DMS 273 (cell line): ENCODE measurements around the gene TRAPPC5.
A peak's percentile ranks its signal among the peaks of the same experiment; 100 is the strongest.

Source experiments
- DNase-seq: peaks from one replicate; lab custom pipeline; 2025; ENCODE audit not compliant: unreplicated experiment; lab: John Stamatoyannopoulos, UW

The TRAPPC5 gene

DNA sequence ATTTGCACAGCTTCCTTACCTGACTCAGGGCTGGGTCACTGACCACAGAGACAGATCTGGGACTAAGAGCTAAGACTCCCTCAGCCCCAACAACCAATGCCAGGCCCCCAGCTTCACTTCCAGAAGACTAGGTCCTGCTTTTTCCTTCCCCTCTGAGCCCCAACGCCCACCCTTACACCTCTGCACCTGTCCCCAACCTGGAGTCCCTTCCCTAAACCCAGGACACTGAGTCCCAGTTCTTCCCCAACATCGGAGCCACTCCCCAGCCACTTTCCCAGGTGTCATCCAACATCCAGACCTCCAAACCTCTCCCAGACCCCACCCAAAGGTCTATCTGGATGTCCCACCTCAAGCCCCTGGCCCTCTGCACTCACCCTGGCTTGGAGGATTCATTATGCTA lies 18.4 kb downstream of the TRAPPC5 start:
- no peak for DNase-seq

DNA sequence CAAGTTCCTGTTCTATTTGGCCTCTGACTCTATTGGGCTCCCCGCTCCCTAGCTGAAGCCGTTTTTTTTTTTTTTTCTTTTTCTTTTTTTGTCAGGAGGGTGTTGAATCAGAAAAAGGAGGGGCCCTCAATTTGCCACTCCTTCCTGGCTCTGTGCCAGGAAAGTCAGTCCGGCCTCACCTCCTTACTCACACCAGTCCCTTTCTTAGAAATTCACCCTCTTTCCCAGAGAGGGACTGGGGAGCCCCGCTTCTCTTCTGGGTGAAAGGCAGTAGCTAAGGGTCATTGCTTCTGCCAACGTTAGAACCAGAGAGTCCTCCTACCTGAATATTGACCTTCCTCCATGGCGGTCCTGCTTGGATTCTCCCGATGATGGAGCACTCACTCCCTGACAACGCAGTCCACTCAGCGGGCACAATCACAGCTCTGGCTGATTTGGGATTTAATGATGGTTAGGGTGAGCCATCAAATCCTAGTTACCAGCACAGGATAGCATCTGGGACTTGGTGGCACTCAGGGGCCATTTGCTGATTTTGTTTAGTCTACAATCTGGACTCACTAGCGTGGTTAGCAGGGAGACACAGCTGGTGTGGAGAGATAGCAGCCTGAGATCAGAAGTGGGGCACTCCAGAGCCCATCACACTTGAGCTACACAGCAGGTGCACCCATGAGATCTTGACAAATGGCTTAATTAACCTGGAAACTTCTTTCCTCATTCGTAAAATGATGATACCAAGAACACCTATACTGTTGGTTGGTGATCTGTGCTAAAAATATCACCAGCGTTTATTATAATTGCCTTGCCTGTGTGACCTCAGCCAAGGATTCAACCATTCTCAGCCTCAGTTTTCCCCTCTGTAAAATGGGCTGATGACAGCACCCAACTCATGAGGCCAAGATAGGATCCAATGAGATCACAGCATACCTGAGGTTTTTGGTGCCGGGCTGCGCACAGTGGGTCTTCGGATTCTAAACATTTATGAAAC lies 19.1 kb downstream of the TRAPPC5 start:
- DNase-seq: peak; percentile 34

DNA sequence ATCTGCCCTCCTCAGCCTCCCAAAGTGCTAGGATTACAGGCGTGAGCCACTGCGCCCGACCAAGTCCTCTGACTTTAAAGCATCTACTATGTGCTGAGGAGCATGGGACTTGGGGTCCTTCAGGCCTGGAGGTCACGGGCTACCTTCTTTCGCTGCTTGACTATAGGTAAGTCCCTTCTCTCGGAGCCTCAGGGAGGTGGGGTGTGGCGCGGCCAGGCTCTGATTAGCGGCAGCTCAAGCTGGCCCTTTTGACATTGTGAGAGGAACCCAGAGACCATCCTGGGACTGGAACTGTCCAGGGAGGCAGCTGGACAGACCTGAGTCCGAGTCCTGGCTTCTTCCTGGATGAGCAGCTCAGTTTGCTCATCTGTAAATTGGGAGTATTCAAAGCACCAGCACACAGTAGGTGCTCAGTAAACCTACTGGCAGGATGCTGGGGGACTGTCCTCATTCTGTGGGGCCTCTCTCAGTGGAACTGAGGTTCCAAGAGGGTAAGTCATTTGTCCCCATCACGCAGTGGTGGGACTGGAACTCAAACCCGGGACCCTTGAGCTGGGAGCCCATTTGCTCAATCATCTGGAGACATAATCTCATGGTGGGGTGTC lies 20.5 kb downstream of the TRAPPC5 start:
- no peak for DNase-seq

DNA sequence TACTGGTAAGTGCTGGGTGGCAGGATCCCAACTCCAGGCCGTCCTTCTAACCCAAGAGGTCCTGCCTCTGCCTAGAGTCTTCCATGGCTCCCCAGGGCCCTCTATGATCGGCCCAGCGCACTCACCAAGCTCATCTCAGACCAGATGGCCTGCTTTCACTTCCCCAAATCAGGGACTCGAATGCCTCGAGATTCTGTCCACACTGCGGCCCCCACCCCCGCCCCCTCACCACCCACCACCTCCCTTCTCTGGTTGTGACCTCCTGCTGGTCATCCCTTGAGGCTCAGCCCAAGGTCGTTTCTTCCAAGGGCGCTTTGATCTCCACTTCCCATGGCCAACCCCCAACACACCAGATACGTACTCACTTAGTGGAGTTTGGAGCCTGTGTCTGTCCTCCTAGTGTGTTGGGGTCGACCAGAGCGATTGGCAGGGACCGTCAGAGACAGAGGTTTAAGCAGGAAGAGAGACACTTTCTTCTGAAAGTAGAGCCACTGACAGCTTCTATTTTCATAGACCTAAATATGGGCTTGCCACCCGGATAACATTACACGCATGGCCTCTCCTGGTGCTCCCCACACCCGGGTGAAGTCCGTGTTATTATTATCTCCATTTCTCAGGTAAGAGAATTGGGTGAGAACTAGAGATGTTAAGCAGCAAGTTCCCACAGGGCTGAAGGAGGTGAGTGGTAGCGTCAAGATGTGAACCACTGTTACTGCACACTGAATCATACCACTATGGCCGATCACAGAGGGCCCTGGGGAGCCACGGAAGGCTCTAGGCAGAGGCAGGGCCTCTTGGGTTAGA lies 21.2 kb downstream of the TRAPPC5 start, which contains the start of gene FCER2:
FCER2 (minus strand) TSS at position 478 of the 804 bp plus-strand sequence. CDS start 2,371 bp downstream, outside the sequence.
- no peak for DNase-seq

DNA sequence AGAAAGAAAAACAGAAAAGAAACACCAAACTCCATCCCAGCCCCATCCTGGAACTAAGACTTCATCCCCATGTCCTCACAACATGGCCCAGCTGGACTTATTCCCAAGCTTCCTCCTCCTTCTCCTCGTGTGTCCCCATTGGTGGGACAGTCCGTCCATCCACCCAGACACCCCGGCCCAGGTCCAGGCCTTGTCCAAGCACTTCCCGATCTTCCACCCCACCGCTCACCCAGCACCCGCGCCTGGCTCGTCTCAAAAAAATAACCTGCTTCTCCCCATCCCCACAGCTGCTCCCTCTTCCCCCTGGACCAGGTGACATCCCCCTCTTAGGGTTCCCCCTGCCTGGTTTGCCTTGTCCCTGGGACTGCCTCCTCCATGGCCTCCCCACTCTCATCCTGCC lies 22.7 kb downstream of the TRAPPC5 start:
- no peak for DNase-seq

DNA sequence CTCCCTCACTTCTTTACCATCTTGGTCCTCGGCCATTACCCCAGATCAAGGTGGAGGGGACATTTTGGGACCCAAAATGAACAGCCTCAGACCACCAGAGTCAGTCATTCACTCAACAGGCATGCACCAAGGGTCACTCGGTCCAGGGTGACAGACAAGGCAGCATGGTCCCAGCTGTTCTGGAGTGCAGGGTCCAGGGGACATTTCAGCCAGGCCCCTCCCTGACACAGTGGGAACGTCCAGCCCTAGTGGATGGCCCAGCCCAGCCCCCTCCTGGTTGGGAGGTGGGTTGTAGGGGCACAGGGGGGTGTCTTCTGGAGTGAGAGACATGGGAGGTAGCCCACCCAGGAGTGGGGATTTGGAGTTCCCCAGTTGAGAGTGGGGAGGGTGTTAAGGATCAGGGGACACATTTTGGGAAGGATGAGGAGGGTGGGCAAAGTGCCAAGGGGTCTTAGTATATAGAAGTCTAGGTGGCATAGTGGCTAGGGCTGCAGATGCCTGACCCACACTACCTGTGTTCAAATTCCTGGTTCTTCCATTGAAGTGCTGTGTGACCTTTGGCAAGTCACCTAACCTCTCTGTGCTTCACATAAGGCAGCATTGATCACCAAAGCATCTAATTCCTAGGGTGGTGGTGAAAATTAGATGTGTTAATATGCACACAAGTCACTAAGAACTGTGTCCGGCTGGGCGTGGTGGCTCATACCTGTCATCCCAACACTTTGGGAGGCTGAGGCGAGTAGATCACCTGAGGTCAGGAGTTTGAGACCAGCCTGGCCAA lies 23.8 kb downstream of the TRAPPC5 start:
- DNase-seq: no peak

DNA sequence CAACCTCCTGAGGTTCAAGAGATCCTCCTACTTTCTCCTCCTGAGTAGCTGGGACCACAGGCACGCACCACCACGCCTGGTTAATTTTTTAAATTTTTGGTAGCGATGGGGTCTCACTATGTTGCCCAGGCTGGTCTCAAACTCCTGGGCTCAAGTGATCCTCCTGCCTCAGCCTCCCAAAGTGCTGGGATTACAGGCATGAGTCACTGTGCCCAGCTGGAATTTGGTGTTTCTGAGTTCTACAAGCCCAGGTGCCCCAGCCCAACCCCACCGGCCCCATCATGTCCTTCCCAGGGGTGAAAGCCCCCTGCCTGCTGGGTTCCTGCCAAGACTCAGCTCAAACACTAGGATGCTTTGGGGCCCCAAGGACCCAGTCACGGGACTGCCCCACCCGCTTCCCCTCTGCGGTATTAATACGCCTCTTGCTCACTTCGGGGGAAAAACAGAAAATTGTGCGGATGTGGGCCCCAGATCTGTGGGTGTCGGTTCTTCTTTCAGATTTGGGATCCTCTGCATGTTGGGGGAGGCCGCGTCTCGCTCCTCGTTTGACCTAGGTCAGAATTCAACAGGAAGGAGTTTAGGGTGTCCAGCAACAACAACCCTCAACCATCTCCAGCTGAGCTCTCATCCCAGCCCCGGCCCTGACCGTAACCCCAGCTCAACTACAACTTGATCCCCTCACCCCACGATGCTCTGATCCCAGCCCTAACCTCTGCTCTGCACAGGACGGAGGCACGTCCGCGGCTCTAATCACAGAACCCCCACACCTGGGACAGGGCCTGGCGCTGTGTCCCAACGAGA lies 25.0 kb downstream of the TRAPPC5 start:
- DNase-seq: no peak

DNA sequence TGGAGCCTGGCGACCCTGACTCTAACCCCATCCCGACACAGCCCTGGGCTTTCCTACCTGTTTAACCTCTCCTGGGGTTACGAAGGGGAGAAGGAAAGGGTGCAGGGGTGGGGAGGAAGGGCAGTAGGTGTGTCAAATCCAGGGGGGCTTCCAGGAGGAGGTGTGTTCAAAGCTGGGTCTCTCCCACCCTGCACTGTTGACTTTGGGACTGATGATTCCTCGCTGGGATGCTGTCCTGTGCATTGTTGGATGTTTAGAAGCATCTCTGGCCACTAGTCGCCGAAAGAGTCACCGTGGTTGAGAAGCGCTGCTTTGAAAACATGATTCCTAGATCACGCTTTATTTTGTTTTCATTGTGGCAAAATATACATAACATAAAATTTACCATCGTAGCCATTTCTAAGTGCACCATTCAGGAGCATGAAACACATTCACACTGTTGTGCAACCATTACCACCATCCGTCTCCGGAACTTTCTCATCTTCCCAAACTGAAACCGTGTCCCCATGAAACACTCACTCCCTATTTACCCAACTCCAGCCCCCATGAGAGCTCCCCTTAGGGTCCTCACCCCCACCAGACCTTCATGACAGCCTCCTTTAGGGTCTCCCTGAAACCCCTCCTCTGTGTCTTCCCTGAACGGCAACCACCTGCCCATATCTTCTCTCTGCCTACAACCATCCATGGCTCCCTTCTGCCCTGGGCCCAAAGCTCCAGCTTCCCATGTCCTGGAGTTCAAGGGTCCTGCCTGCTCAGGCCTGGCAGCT lies 25.7 kb downstream of the TRAPPC5 start:
- no peak for DNase-seq

DNA sequence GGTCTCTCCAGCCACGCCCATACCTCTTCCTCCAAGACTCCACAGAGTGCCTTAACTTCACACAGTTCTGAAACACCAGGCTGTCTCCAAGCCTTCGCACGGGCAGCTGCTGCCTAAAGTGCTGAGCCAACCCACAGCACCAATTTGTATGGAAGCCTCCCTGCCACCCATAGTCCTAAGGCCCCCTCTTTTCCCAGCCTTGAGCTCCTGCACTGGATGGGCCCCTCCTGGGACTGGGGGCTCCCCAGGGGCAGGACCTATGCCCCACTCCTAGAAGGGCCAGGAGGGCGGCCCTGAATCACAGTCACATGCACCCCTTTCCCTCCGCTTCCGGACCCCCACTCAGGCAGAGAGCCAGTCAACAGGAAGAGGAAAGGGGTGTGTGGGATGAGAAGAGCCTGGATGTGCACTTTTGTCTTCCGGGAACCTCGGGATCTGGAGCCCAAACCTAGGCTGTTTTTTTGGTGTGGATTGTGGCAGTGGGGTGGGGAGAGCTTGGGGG lies 26.4 kb downstream of the TRAPPC5 start:
- DNase-seq: no peak

DNA sequence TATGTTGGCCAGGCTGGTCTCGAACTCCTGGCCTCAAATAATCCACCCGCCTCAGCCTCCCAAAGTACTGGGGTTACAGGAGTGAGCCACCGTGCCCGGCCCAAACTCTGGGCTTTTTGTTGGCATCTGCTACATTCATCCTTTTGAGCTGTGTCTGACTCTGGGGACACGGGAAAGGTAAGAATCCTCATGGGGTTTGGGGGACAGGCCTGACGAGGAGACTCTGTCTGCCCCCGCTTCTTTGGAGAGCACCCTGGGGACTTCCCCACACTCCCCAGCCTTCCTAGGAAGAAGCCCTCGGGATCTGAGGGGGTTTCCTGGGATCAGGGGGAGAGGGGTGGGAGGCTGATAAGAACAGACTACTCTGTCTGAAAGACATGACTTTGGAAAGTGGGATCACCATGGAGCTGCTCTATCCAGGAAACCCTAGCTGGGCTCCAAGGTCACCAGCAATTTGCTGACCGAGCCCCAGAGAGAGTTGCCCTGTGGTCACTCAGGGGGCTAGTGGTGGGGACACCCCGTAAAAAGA lies 29.4 kb downstream of the TRAPPC5 start:
- no peak for DNase-seq

DNA sequence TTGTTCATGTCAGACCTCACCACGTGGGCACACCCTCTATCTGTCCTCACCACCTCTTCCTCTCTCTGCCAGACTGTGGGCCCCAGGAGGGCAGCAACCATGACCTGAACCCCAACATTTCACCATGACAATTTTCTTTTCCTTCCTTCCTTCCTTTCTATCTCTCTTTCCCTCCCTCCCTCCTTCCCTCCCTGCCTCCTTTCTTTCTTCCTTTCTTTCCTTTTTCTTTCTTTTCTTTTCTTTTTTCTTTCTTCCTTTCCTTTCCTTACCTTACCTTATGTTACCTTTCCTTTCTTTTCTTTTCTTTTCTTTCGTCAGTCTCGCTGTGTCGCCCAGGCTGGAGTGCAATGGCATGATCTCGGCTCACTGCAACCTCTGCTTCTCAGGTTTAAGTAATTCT lies 30.0 kb downstream of the TRAPPC5 start:
- no peak for DNase-seq

DNA sequence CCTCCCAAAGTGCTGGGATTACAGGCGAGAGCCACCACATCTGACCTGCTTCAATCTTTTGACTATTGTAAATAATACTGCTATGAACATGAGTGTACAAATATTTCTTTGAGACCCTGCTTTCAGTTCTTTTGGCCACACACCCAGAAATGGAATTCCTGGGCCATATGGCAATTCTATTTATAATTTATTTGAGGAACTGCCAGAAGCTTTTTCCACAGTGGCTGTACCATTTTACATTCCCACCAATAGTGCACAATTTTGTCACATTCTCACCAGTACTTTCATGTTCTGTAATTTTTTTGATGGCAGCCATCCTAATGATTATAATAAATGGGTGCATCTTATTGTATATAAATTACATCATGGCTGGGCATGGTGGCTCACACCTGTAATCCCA lies 35.0 kb downstream of the TRAPPC5 start:
- no peak for DNase-seq

DNA sequence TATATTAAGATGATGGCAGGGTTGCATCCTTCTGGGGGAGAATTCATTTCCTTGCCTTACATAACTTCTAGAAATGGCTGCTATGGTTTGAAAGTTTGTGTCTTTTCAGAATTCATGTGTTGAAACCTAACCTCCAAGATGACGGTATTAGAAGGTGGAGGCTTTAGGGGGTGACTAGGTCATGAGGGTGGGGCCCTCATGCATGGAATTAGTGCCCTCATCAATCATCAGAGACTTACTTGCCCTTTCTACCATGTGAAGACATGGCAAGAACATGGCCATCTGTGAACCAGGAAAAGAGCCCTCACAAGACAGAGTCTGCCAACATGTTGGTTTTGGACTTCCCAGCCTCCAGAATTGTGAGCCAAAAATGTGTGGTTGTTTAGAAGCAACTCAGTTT lies 36.1 kb downstream of the TRAPPC5 start:
- no peak for DNase-seq

DNA sequence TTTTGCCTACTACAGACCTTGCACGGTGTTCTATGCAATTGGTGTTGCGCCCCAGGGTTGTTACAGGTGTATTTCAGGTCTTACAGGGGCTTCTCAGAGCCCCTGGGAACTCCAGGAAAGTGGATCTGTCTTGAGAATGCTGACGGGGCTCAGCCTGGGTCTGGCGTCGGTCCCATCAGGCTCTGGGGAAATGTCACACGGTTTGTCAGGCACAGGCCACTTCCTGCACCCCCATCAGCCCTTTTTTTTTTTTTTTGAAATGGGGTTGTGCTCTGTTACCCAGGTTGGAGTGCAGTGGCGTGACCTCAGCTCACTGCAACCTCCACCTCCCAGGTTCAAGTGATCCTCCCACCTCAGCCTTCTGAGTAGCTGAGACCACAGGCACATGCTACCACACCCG lies 38.0 kb downstream of the TRAPPC5 start:
- no peak for DNase-seq

DNA sequence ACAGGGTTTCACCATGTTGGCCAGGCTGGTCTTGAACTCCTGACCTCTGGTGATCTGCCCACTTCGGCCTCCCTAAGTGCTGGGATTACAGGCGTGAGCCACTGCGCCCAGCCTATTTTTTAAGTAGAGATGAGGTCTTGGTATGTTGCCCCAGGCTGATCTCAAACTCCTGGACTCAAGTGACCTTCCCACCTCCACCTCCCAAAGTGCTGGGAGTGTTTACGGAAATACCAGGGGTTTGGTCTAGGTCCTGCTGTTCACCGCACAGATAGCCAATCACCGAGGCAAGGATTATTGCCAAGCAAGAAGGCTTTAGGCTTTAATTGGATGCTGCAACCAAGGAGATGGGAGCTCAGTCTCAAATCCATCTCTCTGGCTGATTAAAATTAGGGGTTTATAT lies 39.7 kb downstream of the TRAPPC5 start:
- DNase-seq: no peak

DNA sequence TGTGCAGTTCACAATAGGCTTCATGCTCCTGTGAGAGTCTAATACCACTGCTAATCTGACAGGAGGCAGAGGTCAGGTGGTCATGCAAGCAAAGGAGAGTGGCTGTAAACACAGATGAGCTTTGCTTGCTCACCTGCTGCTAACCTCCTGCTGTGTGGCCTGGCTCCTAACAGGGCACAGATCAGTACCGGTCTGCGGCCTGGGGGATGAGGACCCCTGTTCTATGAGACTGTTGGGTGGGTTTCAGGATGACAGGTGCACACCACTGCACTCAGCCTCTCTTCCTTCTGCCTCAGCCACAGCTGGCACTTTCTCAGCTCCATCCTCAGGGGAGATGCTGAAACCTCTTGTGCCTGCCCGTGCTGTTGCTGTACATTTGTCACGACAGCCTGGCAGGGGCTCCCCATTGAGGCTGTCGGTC lies 41.6 kb downstream of the TRAPPC5 start:
- peak; percentile 52 for DNase-seq

DNA sequence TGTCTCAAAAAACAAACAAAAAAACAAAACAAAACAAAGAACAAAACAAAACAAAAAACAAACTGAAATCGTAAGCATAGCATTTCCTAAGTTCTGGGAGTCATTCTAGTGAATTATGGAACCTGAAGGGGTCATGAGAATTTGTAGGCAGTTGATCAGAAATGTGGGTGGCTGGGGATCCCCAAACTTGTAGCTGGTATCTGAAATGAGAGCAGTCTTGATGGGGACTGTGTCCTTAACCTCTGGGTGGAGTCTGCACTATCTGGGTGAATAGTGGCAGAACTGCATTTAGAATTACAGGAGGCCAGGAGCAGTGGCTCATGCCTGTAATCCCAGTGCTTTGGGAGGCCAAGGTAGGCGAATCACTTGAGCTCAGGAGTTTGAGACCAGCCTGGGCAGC lies 45.2 kb downstream of the TRAPPC5 start:
- no peak for DNase-seq

DNA sequence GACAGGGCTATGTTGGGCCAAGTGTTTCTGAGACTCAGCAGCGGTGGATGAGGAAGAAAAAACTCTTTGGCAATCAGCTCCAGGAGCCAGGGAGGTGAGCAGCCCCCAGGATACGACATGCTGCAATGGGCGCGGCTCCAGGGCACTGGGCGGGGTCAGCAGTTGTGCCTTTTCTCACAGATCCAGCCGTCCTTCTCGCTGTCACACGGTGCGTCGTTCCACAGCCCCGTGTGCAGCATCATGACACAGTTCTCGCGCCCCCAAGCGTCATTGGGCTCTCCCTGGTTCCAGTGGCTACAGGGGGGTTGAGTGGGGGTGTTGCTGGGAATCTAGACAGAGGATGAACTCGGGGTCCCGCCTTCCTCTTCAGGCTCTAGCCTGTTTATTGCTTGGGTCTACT lies 48.6 kb downstream of the TRAPPC5 start:
- DNase-seq: no peak

DNA sequence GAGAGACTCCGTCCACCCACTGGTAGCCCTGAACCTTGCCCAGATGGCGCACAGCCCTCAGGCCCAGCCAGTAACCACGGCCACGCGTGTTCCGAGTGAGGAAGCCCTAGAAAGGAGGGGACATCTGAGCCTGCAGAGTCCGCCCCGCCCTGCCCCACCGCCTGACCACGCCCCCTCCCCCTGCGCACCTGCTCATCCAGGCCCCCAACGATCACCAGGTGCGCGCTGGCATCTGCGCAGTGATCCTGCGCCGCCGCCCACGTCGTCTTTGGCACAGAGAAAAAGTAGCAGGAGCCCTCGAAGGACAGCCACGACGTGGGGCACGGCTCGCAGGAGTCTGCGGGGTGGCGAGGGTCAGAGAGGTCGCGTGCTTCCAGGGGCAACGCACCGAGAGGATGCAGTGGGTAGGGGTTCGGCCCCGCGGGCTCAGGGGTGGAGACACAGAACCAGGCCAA lies 49.2 kb downstream of the TRAPPC5 start:
- no peak for DNase-seq
